Lung (tissue), 12 donors: ENCODE data around the gene NUP98. TPM values are rescaled to one million over a fixed set of nuclear protein-coding genes. Genes with fewer than 3 reads are reported as not detected.
A peak's percentile ranks its signal among the peaks of the same experiment; 100 is the strongest.

Source experiments
- ATAC-seq: fragments of 200-7000 bp; cut with Tn5 transposase; one replicate; pipeline ENCODE4 v1.9.1; 2020; ENCODE audit warnings: moderate number of reproducible peaks; ENCODE audit not compliant: insufficient read depth, low FRiP score
- DNase-seq, 3 donors: peaks; one replicate each; pipeline ENCODE4 v3.0.0-alpha.2; 2013 to 2017
- H3K27ac ChIP-seq, 2 donors: one replicate each; pipeline ENCODE4 v1.5.1; 2013; ENCODE audit warnings: mild to moderate bottlenecking in 2 of 2, moderate library complexity in 2 of 2, control low read depth in 1 of 2, inconsistent platforms in 1 of 2, low read depth in 1 of 2, low read length in 1 of 2
- H3K27me3 ChIP-seq, 3 donors: one replicate each; pipeline ENCODE4 v1.5.1; 2013; ENCODE audit warnings: low read length in 2 of 3; ENCODE audit not compliant: control insufficient read depth in 3 of 3, insufficient read depth in 3 of 3
- H3K36me3 ChIP-seq, 4 donors: one replicate each; pipeline ENCODE4 v1.5.1; 2013; ENCODE audit warnings: low read length in 4 of 4, mild to moderate bottlenecking in 1 of 4, moderate library complexity in 1 of 4; ENCODE audit not compliant: control insufficient read depth in 4 of 4, insufficient read depth in 4 of 4
- H3K4me1 ChIP-seq, 5 donors: one replicate each; pipeline ENCODE4 v1.5.1; 2013; ENCODE audit warnings: low read length in 5 of 5, mild to moderate bottlenecking in 2 of 5, moderate library complexity in 1 of 5; ENCODE audit not compliant: control insufficient read depth in 5 of 5, insufficient read depth in 5 of 5
- H3K4me3 ChIP-seq: one replicate; pipeline ENCODE4 v1.5.1; 2013; ENCODE audit warnings: mild to moderate bottlenecking, control low read depth, moderate library complexity
- H3K9ac ChIP-seq, 2 donors: one replicate each; pipeline ENCODE4 v1.5.1; 2013; ENCODE audit warnings: low read length in 2 of 2, control low read depth in 1 of 2; ENCODE audit not compliant: insufficient read depth in 1 of 2
- H3K9me3 ChIP-seq, 4 donors: one replicate each; pipeline ENCODE4 v1.5.1; 2013; ENCODE audit warnings: low read length in 3 of 4, mild to moderate bottlenecking in 1 of 4, moderate library complexity in 1 of 4; ENCODE audit not compliant: control insufficient read depth in 4 of 4, insufficient read depth in 3 of 4
- WGBS, 2 donors: extraction: QIAGEN DNeasy Blood & Tissue Kit; methylation state at CpG; one replicate each; pipeline ENCODE4 v1.1.7; 2013; 5-methylcytosine and 5-hydroxymethylcytosine counted together
- polyA plus RNA-seq, 2 donors: library from polyadenylated mRNA; stranded (reverse); fragments of 200-250 nt; gene quantifications; one replicate each; pipeline ENCODE4 v1.2.1, GENCODE V29; 2013
- total RNA-seq, 2 donors: library from RNA; depleted of rRNA in 1 of 2; stranded (reverse); fragments of >200 nt in 1 of 2; gene quantifications; one replicate each; pipeline ENCODE4 v1.2.1, GENCODE V29; 2014 to 2021
- TF ChIP-seq, protein P1 (sequence below): IDR thresholded peaks from 2 replicates; pipeline ENCODE4 v1.5.1; 2012; ENCODE audit warnings: mild to moderate bottlenecking; ENCODE audit errors: control extremely low read depth, extremely low read depth
- donor health status: control.
- donor health status: control.
- donor health status: Bipolar disorder and iron deficiency.
- donor health status: healthy.
- donor health status: DM: yes; HTN: yes; CAD: no.

Gene NUP98
- total and polyA plus RNA-seq, 4 donors: 16.6 to 109 (median 59.7) TPM

DNA sequence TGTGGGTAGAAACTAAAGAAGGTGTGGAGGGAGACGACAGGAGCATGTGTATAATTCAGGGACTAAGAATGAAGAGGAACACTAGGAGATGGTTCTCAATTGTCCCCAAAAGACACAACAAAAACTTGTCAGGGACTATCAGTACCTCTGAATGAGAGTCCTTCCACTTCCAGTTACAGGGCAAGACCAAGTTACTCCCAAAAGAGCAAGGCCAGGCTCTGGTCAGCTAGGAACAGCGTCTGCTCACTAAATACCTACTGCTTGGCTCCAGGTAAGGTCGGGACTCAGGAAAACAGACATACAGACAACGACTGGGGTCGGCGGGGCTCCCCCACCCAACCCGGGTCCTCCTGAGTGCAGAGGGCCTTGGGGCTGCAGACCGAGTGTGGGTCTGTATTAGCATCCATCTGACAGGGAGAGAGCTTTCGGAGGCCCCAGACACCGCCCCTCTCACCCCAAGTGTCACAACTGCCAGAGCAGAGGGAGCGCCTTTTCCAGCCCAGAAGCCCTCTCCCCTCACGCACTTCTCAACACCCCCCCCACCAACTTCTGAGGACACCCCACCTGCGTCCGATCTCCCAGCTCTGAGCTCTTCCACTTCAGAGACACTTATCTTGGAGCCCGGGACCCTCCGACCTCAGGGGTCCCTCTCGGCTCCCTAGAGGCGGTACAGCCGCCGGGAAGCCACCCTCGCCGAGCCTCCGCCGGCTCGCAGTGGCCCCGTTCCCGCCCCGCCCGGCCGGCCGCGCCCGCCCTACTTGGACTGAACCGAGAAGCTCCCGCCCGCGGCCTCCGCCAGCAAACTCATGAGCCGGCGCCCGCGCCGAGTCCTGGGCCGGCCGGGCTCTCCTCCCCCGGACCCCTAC is 42.9 kb upstream of the NUP98 start:
- Histone ChIP-seq H3K4me1 (peaks cover 13 to 35% (median 23%) of the 10 kb centered on the region in 5 donors), H3K27me3 (no peaks in the 10 kb centered on the region), H3K9ac (peak overlapping the region; percentile 16 to 29), H3K27ac (peak overlapping the region; percentile 76 to 94), H3K36me3 (no peaks in the 10 kb centered on the region), H3K9me3 (no peaks in the 10 kb centered on the region), H3K4me3 (peak overlapping the region; percentile 76)
- peak in 1 of 3 donors; percentile 19 for DNase-seq
- ATAC-seq: peak; percentile 8
- TF ChIP-seq, protein P1, sequence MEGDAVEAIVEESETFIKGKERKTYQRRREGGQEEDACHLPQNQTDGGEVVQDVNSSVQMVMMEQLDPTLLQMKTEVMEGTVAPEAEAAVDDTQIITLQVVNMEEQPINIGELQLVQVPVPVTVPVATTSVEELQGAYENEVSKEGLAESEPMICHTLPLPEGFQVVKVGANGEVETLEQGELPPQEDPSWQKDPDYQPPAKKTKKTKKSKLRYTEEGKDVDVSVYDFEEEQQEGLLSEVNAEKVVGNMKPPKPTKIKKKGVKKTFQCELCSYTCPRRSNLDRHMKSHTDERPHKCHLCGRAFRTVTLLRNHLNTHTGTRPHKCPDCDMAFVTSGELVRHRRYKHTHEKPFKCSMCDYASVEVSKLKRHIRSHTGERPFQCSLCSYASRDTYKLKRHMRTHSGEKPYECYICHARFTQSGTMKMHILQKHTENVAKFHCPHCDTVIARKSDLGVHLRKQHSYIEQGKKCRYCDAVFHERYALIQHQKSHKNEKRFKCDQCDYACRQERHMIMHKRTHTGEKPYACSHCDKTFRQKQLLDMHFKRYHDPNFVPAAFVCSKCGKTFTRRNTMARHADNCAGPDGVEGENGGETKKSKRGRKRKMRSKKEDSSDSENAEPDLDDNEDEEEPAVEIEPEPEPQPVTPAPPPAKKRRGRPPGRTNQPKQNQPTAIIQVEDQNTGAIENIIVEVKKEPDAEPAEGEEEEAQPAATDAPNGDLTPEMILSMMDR: no peak
- WGBS, 2 donors: 0 to 2% methylated on average over 46 of the region's 46 CpGs

DNA sequence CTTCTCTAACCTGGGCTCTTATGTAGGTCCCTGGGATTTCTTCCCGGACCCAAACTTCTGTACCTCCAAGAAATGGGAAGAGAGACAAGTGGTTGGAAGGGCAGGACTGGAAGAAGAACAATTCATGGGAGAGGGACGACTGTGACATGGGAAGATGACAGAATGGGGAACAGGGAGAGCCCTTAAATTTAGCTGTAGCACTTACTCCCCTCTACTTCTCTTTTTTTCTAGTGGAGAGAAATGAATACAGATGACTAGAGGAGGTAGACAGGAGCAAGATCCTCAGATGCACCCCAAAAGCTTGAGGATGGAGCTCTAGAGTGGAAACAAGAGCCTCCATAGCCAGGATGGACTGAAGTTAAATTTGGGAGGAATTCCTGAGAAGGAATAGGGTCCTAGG is 41.1 kb upstream of the NUP98 start:
- peaks cover 20 to 44% (median 24%) of the 10 kb centered on the region in 5 donors for H3K4me1 ChIP-seq
- DNase-seq: no peak
- H3K27me3 ChIP-seq: no peaks in the 10 kb centered on the region
- 51 to 68% methylated on average over 2 of the region's 2 CpGs for WGBS, 2 donors
- TF ChIP-seq, protein P1: no peak
- peak overlapping the region; percentile 23 to 94 for H3K27ac ChIP-seq
- no peak overlapping the region for H3K4me3 ChIP-seq
- H3K9me3 ChIP-seq: no peaks in the 10 kb centered on the region
- peaks cover 0 to 4% (median under 1%) of the 10 kb centered on the region in 4 donors for H3K36me3 ChIP-seq
- H3K9ac ChIP-seq: no peak overlapping the region
- no peak for ATAC-seq

DNA sequence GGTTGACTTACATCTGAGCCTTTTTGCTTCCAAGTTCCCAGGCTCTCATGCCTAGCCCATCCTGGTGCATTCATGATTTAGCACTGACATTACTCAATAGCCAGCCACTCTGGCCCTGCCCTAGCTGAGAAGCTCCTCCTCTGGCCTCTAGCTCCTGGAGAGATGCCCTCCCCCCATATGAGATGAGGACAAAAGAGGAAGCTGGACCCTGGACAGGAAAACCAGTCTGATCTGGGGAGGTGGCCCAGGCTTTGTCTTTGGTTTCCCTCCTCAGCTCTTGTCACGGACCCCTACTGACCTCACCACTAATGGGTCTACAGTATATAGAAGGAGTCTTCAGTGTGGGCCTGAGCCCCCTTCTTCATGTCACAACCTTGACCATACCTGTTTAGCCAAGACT is 40.4 kb upstream of the NUP98 start:
- 25 to 46% methylated on average over 1 of the region's 1 CpG for WGBS, 2 donors
- Histone ChIP-seq H3K9ac (no peak overlapping the region), H3K27ac (peak overlapping the region in 1 of 2 donors; percentile 44), H3K9me3 (no peaks in the 10 kb centered on the region), H3K4me3 (no peak overlapping the region), H3K27me3 (no peaks in the 10 kb centered on the region), H3K36me3 (peaks cover 0 to 4% (median 1%) of the 10 kb centered on the region in 4 donors), H3K4me1 (peaks cover 20 to 44% (median 24%) of the 10 kb centered on the region in 5 donors)
- ATAC-seq: no peak
- peak in 2 of 3 donors; percentile 24 to 50 for DNase-seq
- TF ChIP-seq, protein P1: no peak
